B cell (primary cell): Measurements from ENCODE around the gene CLN5. TPM values are rescaled to one million over a fixed set of nuclear protein-coding genes. Genes with fewer than 3 reads are reported as not detected.

Experiments used
- ATAC-seq: fragments of 200-7000 bp; cut with Tn5 transposase; one replicate; pipeline ENCODE4 v1.10.0; 2021; ENCODE audit warnings: low read depth, mild to moderate bottlenecking, moderate number of reproducible peaks, moderate library complexity
- CTCF ChIA-PET: fragments of 350-600 bp; sonication (Branson Sonifier 250); formaldehyde crosslinking; loops from one replicate; lab custom pipeline; 2021; ENCODE audit warnings: antibody characterized with exemption, inconsistent platforms; lab: Charles Lee
- POLR2A ChIA-PET: fragments of 350-600 bp; sonication (Branson Sonifier 250); formaldehyde crosslinking; loops from one replicate; lab custom pipeline; 2021; ENCODE audit warnings: antibody characterized with exemption; lab: Charles Lee
- DNase-seq: peaks from one replicate; pipeline ENCODE4 v3.0.0; 2013
- H2AFZ ChIP-seq: 2 replicates; pipeline ENCODE4 v1.6.1; 2012; ENCODE audit warnings: mild to moderate bottlenecking, low read depth, low read length; ENCODE audit not compliant: insufficient read depth, poor library complexity, severe bottlenecking
- H3K27ac ChIP-seq, 2 donors: 1 replicate in 1 of 2; 2 replicates in 1 of 2; pipeline ENCODE4 v1.5.1; 2012 to 2013; ENCODE audit warnings: low read length in 2 of 2, mild to moderate bottlenecking in 2 of 2, moderate library complexity in 1 of 2
- H3K27me3 ChIP-seq, 4 experiments: fragments of 200-600 bp in 1 of 4; sonication (generic) in 1 of 4; replicated peaks in 1 of 4; 1 replicate in 2 of 4; 2 replicates in 2 of 4; pipeline versions ENCODE4 v1.6.1 to v1.7.0; 2013 to 2016; ENCODE audit warnings: low read length in 3 of 4, mild to moderate bottlenecking in 2 of 4, mixed read lengths in 1 of 4, moderate library complexity in 1 of 4; ENCODE audit not compliant: insufficient read depth in 4 of 4, control insufficient read depth in 3 of 4; ENCODE audit errors: control extremely low read depth in 1 of 4
- H3K36me3 ChIP-seq, 2 experiments: replicated peaks in 1 of 2; 1 replicate in 1 of 2; 2 replicates in 1 of 2; pipeline versions ENCODE4 v1.6.1 to v1.7.1; 2013; ENCODE audit warnings: low read length in 1 of 2; ENCODE audit not compliant: insufficient read depth in 2 of 2, control insufficient read depth in 1 of 2; ENCODE audit errors: control extremely low read depth in 1 of 2, extremely low read depth in 1 of 2
- H3K4me1 ChIP-seq, 2 donors: fragments of 200-600 bp in 1 of 2; sonication (generic) in 1 of 2; 1 replicate in 1 of 2; 2 replicates in 1 of 2; pipeline versions ENCODE4 v1.5.1 to v1.6.1; 2013 to 2017; ENCODE audit warnings: low read length in 2 of 2; ENCODE audit not compliant: control insufficient read depth in 2 of 2, insufficient read depth in 2 of 2
- H3K4me2 ChIP-seq: replicated peaks from 2 replicates; pipeline ENCODE3; 2012; ENCODE audit warnings: mild to moderate bottlenecking, low read depth, low read length; ENCODE audit not compliant: poor library complexity, severe bottlenecking
- H3K4me3 ChIP-seq, 5 experiments: fragments of 200-600 bp in 1 of 5; sonication (generic) in 1 of 5; 1 replicate in 3 of 5; 2 replicates in 2 of 5; pipeline versions ENCODE4 v1.5.1 to v1.7.0; 2011 to 2016; ENCODE audit warnings: low read length in 4 of 5, mild to moderate bottlenecking in 4 of 5, low read depth in 2 of 5, control low read depth in 1 of 5, moderate library complexity in 1 of 5; ENCODE audit not compliant: insufficient read depth in 1 of 5; ENCODE audit errors: control extremely low read depth in 1 of 5, extremely low read depth in 1 of 5
- H3K79me2 ChIP-seq: fragments of 200-600 bp; sonication (generic); one replicate; pipeline ENCODE4 v1.6.0; 2016; ENCODE audit warnings: low read length; ENCODE audit not compliant: control insufficient read depth, insufficient read depth
- H3K9ac ChIP-seq: fragments of 200-600 bp; sonication (generic); 2 replicates; pipeline ENCODE4 v1.6.1; 2017; ENCODE audit warnings: mild to moderate bottlenecking, low read length, moderate library complexity
- H3K9me3 ChIP-seq, 3 donors: one replicate each; pipeline versions ENCODE4 v1.6.1 to v1.7.1; 2013; ENCODE audit warnings: low read length in 2 of 3; ENCODE audit not compliant: control insufficient read depth in 2 of 3, insufficient read depth in 1 of 3; ENCODE audit errors: control extremely low read depth in 1 of 3
- H4K20me1 ChIP-seq: 2 replicates; pipeline ENCODE4 v1.6.0; 2012; ENCODE audit warnings: mild to moderate bottlenecking, low read length; ENCODE audit not compliant: insufficient read depth, control insufficient read depth, poor library complexity, severe bottlenecking
- H3K27ac Mint-ChIP-seq: one replicate; pipeline ENCODE4 v1.8.0; 2021; ENCODE audit warnings: mixed read lengths
- H3K27me3 Mint-ChIP-seq: one replicate; pipeline ENCODE4 v1.8.0; 2021; ENCODE audit warnings: mixed read lengths
- H3K4me1 Mint-ChIP-seq: one replicate; pipeline ENCODE4 v1.8.0; 2021; ENCODE audit warnings: mixed read lengths
- H3K4me3 Mint-ChIP-seq: one replicate; pipeline ENCODE4 v1.8.0; 2021; ENCODE audit warnings: mixed read lengths
- H3K9me3 Mint-ChIP-seq: one replicate; pipeline ENCODE4 v1.8.0; 2022; ENCODE audit warnings: mixed read lengths; ENCODE audit not compliant: insufficient read depth
- EZH2 ChIP-seq: IDR thresholded peaks from 2 replicates; pipeline ENCODE4 v1.6.1; 2012; ENCODE audit warnings: borderline replicate concordance, low read depth, mild to moderate bottlenecking, moderate library complexity, low read length; ENCODE audit not compliant: insufficient read depth, poor library complexity, severe bottlenecking
- WGBS: methylation state at CpG from one replicate; pipeline ENCODE4 v1.1.5; 2013; ENCODE audit warnings: missing lambda C conversion rate; ENCODE audit not compliant: insufficient coverage; 5-methylcytosine and 5-hydroxymethylcytosine counted together
- intact Hi-C: fragments of 100-400 bp; cut with micrococcal nuclease; formaldehyde crosslinking; loops from one replicate; pipeline ENCODE4 v1.10.0; 2022
- polyA plus RNA-seq: library from polyadenylated mRNA; depleted of rRNA; stranded (reverse); fragments of >200 nt; gene quantifications from 2 replicates; pipeline ENCODE4 v1.2.3, GENCODE V29; 2012
- total RNA-seq, 2 donors: library from RNA; stranded (reverse); fragments of 120-200 nt in 1 of 2; gene quantifications; 1 replicate in 1 of 2; 2 replicates in 1 of 2; pipeline versions ENCODE4 v1.2.3 to v1.2.4, GENCODE V29; 2013 to 2022
- TF ChIP-seq, protein P1 (sequence below): fragments of 200-600 bp; IDR thresholded peaks from one replicate; pipeline ENCODE4 v1.8.0; 2022; ENCODE audit warnings: antibody characterized with exemption, mild to moderate bottlenecking

The CLN5 gene
- total and polyA plus RNA-seq, 2 donors (not counting 1 experiment from before 2014, with no cell fraction given) = 11.9 to 36.9 TPM

DNA sequence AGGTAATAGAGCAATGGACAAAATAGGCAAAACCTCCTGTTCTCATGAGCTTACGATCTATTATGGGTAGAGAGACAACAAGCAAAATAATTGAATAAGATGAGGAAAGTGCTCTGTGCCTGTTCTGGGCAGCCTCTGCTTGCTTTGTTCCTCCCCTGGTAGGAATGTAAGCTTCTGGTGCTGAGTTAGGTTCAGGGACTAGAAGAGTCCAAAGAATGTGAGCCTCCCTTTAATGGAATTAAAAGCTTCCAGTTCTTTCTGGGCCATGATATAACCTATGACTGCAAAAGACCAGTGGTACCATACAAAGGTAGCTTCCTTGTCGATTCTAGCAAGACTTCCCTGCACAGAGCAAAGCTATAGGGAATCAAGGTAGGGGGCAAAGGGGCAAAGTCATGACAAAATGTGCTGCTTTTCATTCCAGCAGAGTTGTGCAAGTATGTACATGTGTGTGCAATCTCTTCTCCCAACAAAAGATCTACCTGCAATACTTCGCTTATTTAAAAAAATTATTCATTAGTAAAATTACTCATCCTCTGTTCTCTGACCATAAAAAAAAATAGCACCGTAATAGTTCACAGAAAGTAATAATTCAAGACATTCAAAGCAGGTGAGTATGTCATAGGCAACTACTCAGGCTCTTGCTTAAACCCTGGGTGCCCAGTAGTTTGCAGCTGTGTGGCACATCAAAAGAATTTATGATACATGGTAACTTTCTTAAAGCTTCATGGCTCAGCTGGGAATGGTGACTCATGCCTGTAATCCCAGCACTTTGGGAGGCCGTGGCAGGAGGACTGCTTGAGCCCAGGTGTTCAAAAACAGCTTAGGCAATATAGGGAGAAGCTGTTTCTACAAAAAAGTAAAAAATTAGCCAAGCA lies 22.2 kb upstream of the CLN5 start:
- Histone ChIP-seq H2AFZ (no peak overlapping the region), H3K9ac (no peak overlapping the region), H3K4me2 (no peak overlapping the region), H3K27me3 (peaks cover 0 to 5% (median 0%) of the 10 kb centered on the region in 4 experiments), H4K20me1 (no peaks in the 10 kb centered on the region), H3K4me3 (no peak overlapping the region), H3K36me3 (no peaks in the 10 kb centered on the region), H3K27ac (no peak overlapping the region), H3K4me1 (no peaks in the 10 kb centered on the region), H3K79me2 (no peaks in the 10 kb centered on the region), H3K9me3 (no peaks in the 10 kb centered on the region)
- DNase-seq = no peak
- no peak for TF ChIP-seq EZH2
- TF ChIP-seq, protein P1, sequence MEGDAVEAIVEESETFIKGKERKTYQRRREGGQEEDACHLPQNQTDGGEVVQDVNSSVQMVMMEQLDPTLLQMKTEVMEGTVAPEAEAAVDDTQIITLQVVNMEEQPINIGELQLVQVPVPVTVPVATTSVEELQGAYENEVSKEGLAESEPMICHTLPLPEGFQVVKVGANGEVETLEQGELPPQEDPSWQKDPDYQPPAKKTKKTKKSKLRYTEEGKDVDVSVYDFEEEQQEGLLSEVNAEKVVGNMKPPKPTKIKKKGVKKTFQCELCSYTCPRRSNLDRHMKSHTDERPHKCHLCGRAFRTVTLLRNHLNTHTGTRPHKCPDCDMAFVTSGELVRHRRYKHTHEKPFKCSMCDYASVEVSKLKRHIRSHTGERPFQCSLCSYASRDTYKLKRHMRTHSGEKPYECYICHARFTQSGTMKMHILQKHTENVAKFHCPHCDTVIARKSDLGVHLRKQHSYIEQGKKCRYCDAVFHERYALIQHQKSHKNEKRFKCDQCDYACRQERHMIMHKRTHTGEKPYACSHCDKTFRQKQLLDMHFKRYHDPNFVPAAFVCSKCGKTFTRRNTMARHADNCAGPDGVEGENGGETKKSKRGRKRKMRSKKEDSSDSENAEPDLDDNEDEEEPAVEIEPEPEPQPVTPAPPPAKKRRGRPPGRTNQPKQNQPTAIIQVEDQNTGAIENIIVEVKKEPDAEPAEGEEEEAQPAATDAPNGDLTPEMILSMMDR = no peak
- H3K27me3 Mint-ChIP-seq = peaks cover 39% of the 10 kb centered on the region
- WGBS = 83% methylated on average over 2 of the region's 5 CpGs
- ChIA-PET CTCF (interaction anchor here (0.6 to 3.0 kb wide), 4 partner anchors 9 to 88 kb away, joined by 3 to 18 read pairs (median 4); no protein-coding TSS in a partner anchor), POLR2A (no interaction called here)
- intact Hi-C loops = no loop called here
- no peak overlapping the region for H3K4me3 Mint-ChIP-seq
- no peaks in the 10 kb centered on the region for H3K9me3 Mint-ChIP-seq
- no peak for ATAC-seq
- H3K4me1 Mint-ChIP-seq = no peaks in the 10 kb centered on the region
- no peak overlapping the region for H3K27ac Mint-ChIP-seq

DNA sequence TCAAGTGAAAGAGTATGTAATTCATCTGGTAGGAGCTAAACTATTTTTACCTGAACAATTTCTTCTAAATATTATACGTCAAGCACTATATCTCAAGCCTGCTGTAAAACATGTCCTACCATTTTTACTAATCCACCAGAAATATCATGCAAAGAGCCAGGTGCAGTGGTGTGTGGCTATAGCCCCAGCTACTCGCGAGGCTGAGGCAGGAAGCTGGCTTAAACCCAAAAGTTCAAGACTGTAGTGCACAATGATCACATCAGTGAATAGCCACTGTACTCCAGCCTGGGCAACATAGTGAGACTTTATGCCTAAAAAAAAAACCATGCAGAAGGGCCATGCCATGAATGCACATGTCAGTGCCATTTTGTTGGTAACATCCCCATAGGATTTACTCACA lies 20.7 kb upstream of the CLN5 start:
- ATAC-seq (no peak), DNase-seq (no peak)
- H3K4me1 Mint-ChIP-seq = no peaks in the 10 kb centered on the region
- POLR2A ChIA-PET = no interaction called here
- Histone ChIP-seq H3K4me3 (no peak overlapping the region), H3K4me1 (no peaks in the 10 kb centered on the region), H3K9me3 (no peaks in the 10 kb centered on the region), H3K27me3 (peaks cover 0 to 9% (median 0%) of the 10 kb centered on the region in 4 experiments), H3K4me2 (no peak overlapping the region), H4K20me1 (no peaks in the 10 kb centered on the region), H2AFZ (no peak overlapping the region), H3K27ac (no peak overlapping the region), H3K9ac (no peak overlapping the region), H3K79me2 (no peaks in the 10 kb centered on the region), H3K36me3 (no peaks in the 10 kb centered on the region)
- no CpG with 5 or more reads among the region's 3 CpGs for WGBS
- H3K4me3 Mint-ChIP-seq = no peak overlapping the region
- intact Hi-C loops = no loop called here
- H3K27me3 Mint-ChIP-seq = peaks cover 41% of the 10 kb centered on the region
- TF ChIP-seq, protein P1 = no peak
- no peak for TF ChIP-seq EZH2
- H3K9me3 Mint-ChIP-seq = no peaks in the 10 kb centered on the region
- no peak overlapping the region for H3K27ac Mint-ChIP-seq
- CTCF ChIA-PET = interaction anchor here (3.0 kb wide), 1 partner anchor 9 kb away, joined by 18 read pairs; no protein-coding TSS in a partner anchor
